GM23338 (cell line): ENCODE data around the gene SPATA18. TPM values are rescaled to one million over a fixed set of nuclear protein-coding genes. Genes with fewer than 3 reads are reported as not detected.

Source experiments
- ATAC-seq: fragments of 200-7000 bp; cut with Tn5 transposase; 3 replicates; pipeline ENCODE4 v1.9.1; 2020
- DNase-seq: peaks from one replicate; pipeline ENCODE4 v3.0.0-alpha.2; 2015; ENCODE audit warnings: low spot score
- H2AFZ ChIP-seq: fragments of 200-600 bp; sonication (generic); 2 replicates; pipeline ENCODE4 v1.8.0; 2016; ENCODE audit warnings: antibody characterized with exemption, mild to moderate bottlenecking, moderate library complexity
- H3F3A ChIP-seq: fragments of 200-600 bp; sonication (generic); replicated peaks from 2 replicates; pipeline ENCODE4 v1.8.0; 2017; ENCODE audit warnings: antibody characterized with exemption, mixed run types, low read depth
- H3K27ac ChIP-seq: fragments of 200-600 bp; sonication (generic); 2 replicates; pipeline ENCODE4 v1.6.1; 2016; ENCODE audit warnings: low read depth
- H3K27me3 ChIP-seq: fragments of 200-600 bp; sonication (generic); 2 replicates; pipeline ENCODE4 v1.8.0; 2016; ENCODE audit warnings: mild to moderate bottlenecking, mixed run types, moderate library complexity; ENCODE audit not compliant: insufficient read depth
- H3K36me3 ChIP-seq: fragments of 200-600 bp; sonication (generic); 2 replicates; pipeline ENCODE4 v1.8.0; 2016; ENCODE audit warnings: mild to moderate bottlenecking; ENCODE audit not compliant: insufficient read depth
- H3K4me1 ChIP-seq: fragments of 200-600 bp; sonication (generic); 2 replicates; pipeline ENCODE4 v1.8.0; 2016; ENCODE audit warnings: mild to moderate bottlenecking, moderate library complexity; ENCODE audit not compliant: insufficient read depth
- H3K4me2 ChIP-seq: fragments of 200-600 bp; sonication (generic); 2 replicates; pipeline ENCODE4 v1.7.1; 2017; ENCODE audit warnings: mixed run types
- H3K4me3 ChIP-seq: fragments of 200-600 bp; sonication (generic); 2 replicates; pipeline ENCODE4 v1.6.1; 2016; ENCODE audit warnings: mixed run types
- H3K79me2 ChIP-seq: fragments of 200-600 bp; sonication (generic); replicated peaks from 2 replicates; pipeline ENCODE4 v1.8.0; 2017; ENCODE audit warnings: mild to moderate bottlenecking; ENCODE audit not compliant: insufficient read depth
- H3K9me2 ChIP-seq: fragments of 200-600 bp; sonication (generic); 2 replicates; pipeline ENCODE4 v1.8.0; 2017; ENCODE audit not compliant: insufficient read depth
- H4K20me1 ChIP-seq: fragments of 200-600 bp; sonication (generic); replicated peaks from 2 replicates; pipeline ENCODE4 v1.8.0; 2017; ENCODE audit warnings: mild to moderate bottlenecking; ENCODE audit not compliant: insufficient read depth
- H3K27ac Mint-ChIP-seq: 2 replicates; pipeline ENCODE4 v1.8.0; 2020; ENCODE audit warnings: inconsistent platforms, mild to moderate bottlenecking, moderate library complexity, mixed read lengths
- H3K27me3 Mint-ChIP-seq: 3 replicates; pipeline ENCODE4 v1.8.0; 2022; ENCODE audit warnings: low read depth, mild to moderate bottlenecking, moderate library complexity, mixed read lengths, inconsistent platforms; ENCODE audit not compliant: insufficient read depth, poor library complexity
- H3K36me3 Mint-ChIP-seq: 3 replicates; pipeline ENCODE4 v1.8.0; 2021; ENCODE audit warnings: low read depth, mild to moderate bottlenecking, inconsistent platforms, moderate library complexity, mixed read lengths
- H3K4me1 Mint-ChIP-seq: 3 replicates; pipeline ENCODE4 v1.8.0; 2020; ENCODE audit warnings: mild to moderate bottlenecking, inconsistent platforms, mixed read lengths
- H3K4me3 Mint-ChIP-seq: 3 replicates; pipeline ENCODE4 v1.8.0; 2021; ENCODE audit warnings: moderate library complexity, mild to moderate bottlenecking, inconsistent platforms, mixed read lengths
- H3K9me3 Mint-ChIP-seq: 3 replicates; pipeline ENCODE4 v1.8.0; 2020; ENCODE audit warnings: moderate library complexity, mild to moderate bottlenecking, inconsistent platforms, mixed read lengths
- CTCF ChIP-seq, 2 experiments: fragments of 200-600 bp in 1 of 2; sonication (generic) in 1 of 2; conservative IDR thresholded peaks; 2 replicates each; pipeline versions ENCODE4 v1.5.1 to v1.6.1; 2016 to 2017; ENCODE audit warnings: antibody characterized with exemption in 2 of 2, low read depth in 2 of 2, mild to moderate bottlenecking in 2 of 2, moderate library complexity in 1 of 2
- EZH2 ChIP-seq: fragments of 200-600 bp; sonication (generic); IDR thresholded peaks from one replicate; pipeline ENCODE4 v1.8.0; 2017; ENCODE audit warnings: antibody characterized with exemption, mild to moderate bottlenecking, low read depth; ENCODE audit not compliant: unreplicated experiment
- NANOG ChIP-seq: IDR thresholded peaks from 2 replicates; pipeline ENCODE4 v1.6.1; 2016; ENCODE audit warnings: antibody characterized with exemption, borderline replicate concordance
- POLR2AphosphoS5 ChIP-seq: IDR thresholded peaks from 2 replicates; pipeline ENCODE4 v1.6.1; 2016; ENCODE audit warnings: antibody characterized with exemption, low read depth
- REST ChIP-seq: IDR thresholded peaks from one replicate; pipeline ENCODE4 v1.6.1; 2018; ENCODE audit warnings: antibody characterized with exemption; ENCODE audit not compliant: unreplicated experiment
- ZNF114 ChIP-seq: fragments of 250-450 bp; sonication (Bioruptor Pico); IDR thresholded peaks from 2 replicates; pipeline ENCODE4 v1.5.0; 2020; ENCODE audit warnings: mild to moderate bottlenecking, moderate library complexity
- polyA plus RNA-seq: library from polyadenylated mRNA; unstranded; fragments of >200 nt; fragmentation: Nextera tagmentation; extraction: Ambion mirVana; gene quantifications from 2 replicates; pipeline ENCODE4 v1.2.1, GENCODE V29; 2016
- total RNA-seq: library from RNA; depleted of rRNA; stranded (reverse); fragments of >200 nt; shearing (Covaris generic); gene quantifications from 2 replicates; pipeline ENCODE4 v1.2.3, GENCODE V29; 2014

The SPATA18 gene
- total and polyA plus RNA-seq, 2 experiments from 2014 or later, result 1.5 to 2.5 TPM

GRCh38 chr4:52015366-52015765, 35.7 kb upstream of the SPATA18 start:
- Mint-ChIP-seq H3K4me1 (peaks cover 5% of the 10 kb centered on the region; the same call in 2 of the 3 replicates), H3K27ac (peak overlapping the region; percentile 56; the same call in 1 of the 2 replicates)
- ATAC-seq, result peak; percentile 70

GRCh38 chr4:52016981-52017380, 34.1 kb upstream of the SPATA18 start:
- ATAC-seq (no peak), DNase-seq (no peak)
- H4K20me1 ChIP-seq, result no peaks in the 10 kb centered on the region
- Mint-ChIP-seq H3K36me3 (no peaks in the 10 kb centered on the region), H3K4me1 (peaks cover 5% of the 10 kb centered on the region; the same call in 2 of the 3 replicates), H3K27ac (no peak overlapping the region), H3K9me3 (no peaks in the 10 kb centered on the region), H3K27me3 (no peaks in the 10 kb centered on the region), H3K4me3 (no peak overlapping the region)
- H3K9me2 ChIP-seq, result no peaks in the 10 kb centered on the region
- no peaks in the 10 kb centered on the region for H3K36me3 ChIP-seq
- no peaks in the 10 kb centered on the region for H3K27me3 ChIP-seq
- no peak overlapping the region for H2AFZ ChIP-seq
- no peaks in the 10 kb centered on the region for H3K79me2 ChIP-seq
- no peaks in the 10 kb centered on the region for H3K4me1 ChIP-seq
- H3K27ac ChIP-seq, result no peak overlapping the region
- H3K4me3 ChIP-seq, result no peak overlapping the region
- no peaks in the 10 kb centered on the region for H3F3A ChIP-seq
- no peak overlapping the region for H3K4me2 ChIP-seq
- TF ChIP-seq POLR2AphosphoS5 (no peak), REST (no peak), ZNF114 (no peak), CTCF (conservative IDR thresholded peaks at IDR 0.05; ENCODE audit: low read depth in 2 of 2) (no peak), NANOG (no peak)

More at GRCh38 chr4:52015366-52015765, 35.7 kb upstream of the SPATA18 start:
- H3K27me3 Mint-ChIP-seq, result no peaks in the 10 kb centered on the region
- Histone ChIP-seq H3K27ac (no peak overlapping the region), H3K79me2 (no peaks in the 10 kb centered on the region), H3K36me3 (no peaks in the 10 kb centered on the region), H3K9me2 (no peaks in the 10 kb centered on the region), H3F3A (no peaks in the 10 kb centered on the region), H4K20me1 (no peaks in the 10 kb centered on the region), H3K4me2 (no peak overlapping the region), H3K4me3 (no peak overlapping the region), H3K27me3 (no peaks in the 10 kb centered on the region), H3K4me1 (no peaks in the 10 kb centered on the region), H2AFZ (peak overlapping the region; percentile 61; the same call in 1 of the 2 replicates)
- no peak overlapping the region for H3K4me3 Mint-ChIP-seq
- peak; percentile 55 for DNase-seq
- TF ChIP-seq EZH2, result no peak
- TF ChIP-seq ZNF114, result no peak
- TF ChIP-seq CTCF (conservative IDR thresholded peaks at IDR 0.05; ENCODE audit: low read depth in 2 of 2), result peak; percentile 53 to 57
- no peaks in the 10 kb centered on the region for H3K36me3 Mint-ChIP-seq
- H3K9me3 Mint-ChIP-seq, result no peaks in the 10 kb centered on the region
